Activated T-helper 1 cell treated with anti-CD3 and anti-CD28 coated beads, Interleukin-2, amount 50 U/mL, for 16 hours (primary cell): ENCODE results near the gene MEFV.
"Not testable (repeated sequence)": the region's sequence is repeated elsewhere in the genome, so short reads cannot be mapped to it uniquely, and the experiment has no call there.

Experiments
- DNase-seq, 2 donors: peaks; one replicate each; pipeline ENCODE4 v3.0.0-alpha.2; 2020; ENCODE audit warnings: low read depth in 1 of 2, low spot score in 1 of 2

MEFV gene

GRCh38 chr16:3220839-3221238 lies 35.6 kb downstream of the MEFV start:
- no peak for DNase-seq

GRCh38 chr16:3216263-3216640 lies 40.2 kb downstream of the MEFV start:
- DNase-seq, result no peak

GRCh38 chr16:3215601-3216262 lies 40.7 kb downstream of the MEFV start:
- DNase-seq, result no peak

- no peak for DNase-seq
These were observed 41.4 kb downstream of the MEFV start for GRCh38 chr16:3214904-3215600.

GRCh38 chr16:3212567-3212966 lies 43.9 kb downstream of the MEFV start:
- no peak for DNase-seq

- no peak for DNase-seq
These were observed 44.4 kb downstream of the MEFV start for GRCh38 chr16:3212006-3212405.

GRCh38 chr16:3207086-3207953 lies 49.1 kb downstream of the MEFV start:
- DNase-seq, result no peak

- not testable (repeated sequence) for DNase-seq
These were observed 50.5 kb downstream of the MEFV start for GRCh38 chr16:3205939-3206338.

GRCh38 chr16:3202903-3203539 lies 53.4 kb downstream of the MEFV start:
- no peak for DNase-seq

GRCh38 chr16:3198334-3199072 lies 57.9 kb downstream of the MEFV start:
- DNase-seq, result no peak

GRCh38 chr16:3197694-3198333 lies 58.6 kb downstream of the MEFV start:
- not testable (repeated sequence) for DNase-seq

GRCh38 chr16:3195975-3196374 lies 60.5 kb downstream of the MEFV start:
- no peak for DNase-seq

- no peak for DNase-seq
These were observed 61.6 kb downstream of the MEFV start for GRCh38 chr16:3194792-3195191.

GRCh38 chr16:3193221-3194212 lies 62.9 kb downstream of the MEFV start:
- no peak for DNase-seq

GRCh38 chr16:3192476-3193019 lies 63.9 kb downstream of the MEFV start:
- no peak for DNase-seq
